H1 (cell line): ENCODE results near the gene SBF2. TPM values are rescaled to one million over a fixed set of nuclear protein-coding genes. Genes with fewer than 3 reads are reported as not detected.

Experiments used
- CTCF ChIA-PET: fragments of 300-600 bp; sonication (Branson Sonifier 250); formaldehyde crosslinking; loops from one replicate; lab custom pipeline; 2021; ENCODE audit not compliant: partially characterized antibody; lab: Charles Lee
- POLR2A ChIA-PET: fragments of 300-600 bp; sonication (Branson Sonifier 250); formaldehyde crosslinking; loops from one replicate; lab custom pipeline; 2021; ENCODE audit warnings: inconsistent platforms; ENCODE audit not compliant: partially characterized antibody; lab: Charles Lee
- DNase-seq, 2 experiments: peaks; one replicate each; pipeline versions ENCODE4 v3.0.0 to v3.0.0-alpha.2; 2010 to 2022; ENCODE audit warnings: low spot score in 2 of 2, low read depth in 1 of 2, mixed read lengths in 1 of 2
- FAIRE-seq: peaks from 2 replicates; lab custom pipeline; 2011; peaks lifted over from hg19 to GRCh38; lab: Jason Lieb, UNC
- H2AFZ ChIP-seq: 2 replicates; pipeline ENCODE4 v1.8.1; 2012; ENCODE audit warnings: low read length, inconsistent platforms
- H2AK5ac ChIP-seq: 2 replicates; pipeline ENCODE4 v1.6.1; 2013; ENCODE audit warnings: low read depth, low read length
- H2BK120ac ChIP-seq: replicated peaks from 2 replicates; pipeline ENCODE3; 2013; ENCODE audit warnings: low read depth, low read length, inconsistent platforms
- H2BK12ac ChIP-seq: 2 replicates; pipeline ENCODE4 v1.6.1; 2013; ENCODE audit warnings: low read depth, low read length
- H2BK15ac ChIP-seq: 2 replicates; pipeline ENCODE4 v1.6.1; 2013; ENCODE audit warnings: low read length
- H2BK20ac ChIP-seq: 2 replicates; pipeline ENCODE4 v1.6.1; 2013; ENCODE audit warnings: low read length
- H2BK5ac ChIP-seq: 2 replicates; pipeline ENCODE4 v1.6.1; 2013; ENCODE audit warnings: low read depth, low read length
- H3K14ac ChIP-seq: 2 replicates; pipeline ENCODE4 v1.6.1; 2013; ENCODE audit warnings: inconsistent platforms; ENCODE audit not compliant: insufficient read length
- H3K18ac ChIP-seq: 2 replicates; pipeline ENCODE4 v1.6.1; 2013; ENCODE audit warnings: low read length; ENCODE audit errors: extremely low read depth
- H3K23ac ChIP-seq: 2 replicates; pipeline ENCODE4 v1.6.1; 2013; ENCODE audit warnings: inconsistent platforms; ENCODE audit not compliant: insufficient read length
- H3K23me2 ChIP-seq: 2 replicates; pipeline ENCODE4 v1.6.1; 2013; ENCODE audit warnings: low read depth, low read length
- H3K27ac ChIP-seq: 2 replicates; pipeline ENCODE4 v1.6.1; 2011; ENCODE audit warnings: low read depth, low read length, inconsistent platforms
- H3K27me3 ChIP-seq, 4 experiments: replicated peaks in 1 of 4; 1 replicate in 1 of 4; 2 replicates in 3 of 4; pipeline versions ENCODE4 v1.6.1 to v1.8.1; 2011 to 2013; ENCODE audit warnings: low read length in 3 of 4, mild to moderate bottlenecking in 3 of 4, inconsistent platforms in 2 of 4, mixed read lengths in 2 of 4, moderate library complexity in 1 of 4; ENCODE audit not compliant: control insufficient read depth in 3 of 4, insufficient read depth in 3 of 4; ENCODE audit errors: extremely low read depth in 1 of 4
- H3K36me3 ChIP-seq, 4 experiments: 2 replicates each; pipeline versions ENCODE4 v1.6.1 to v1.8.1; 2011 to 2013; ENCODE audit warnings: mild to moderate bottlenecking in 4 of 4, low read length in 3 of 4, moderate library complexity in 2 of 4, control low read depth in 1 of 4, inconsistent platforms in 1 of 4; ENCODE audit not compliant: insufficient read depth in 4 of 4, control insufficient read depth in 2 of 4
- H3K4ac ChIP-seq: replicated peaks from 2 replicates; pipeline ENCODE3; 2013; ENCODE audit warnings: low read length, low read depth, mixed read lengths, inconsistent platforms; ENCODE audit not compliant: insufficient read length
- H3K4me1 ChIP-seq, 4 experiments: replicated peaks in 1 of 4; 1 replicate in 1 of 4; 2 replicates in 3 of 4; pipeline versions ENCODE4 v1.6.1 to v1.8.1; 2011 to 2013; ENCODE audit warnings: low read length in 3 of 4, inconsistent platforms in 2 of 4, mixed read lengths in 1 of 4; ENCODE audit not compliant: insufficient read depth in 4 of 4, control insufficient read depth in 3 of 4
- H3K4me2 ChIP-seq, 2 experiments: 2 replicates each; pipeline versions ENCODE4 v1.6.1 to v1.8.1; 2011 to 2013; ENCODE audit warnings: low read depth in 2 of 2, low read length in 2 of 2, control low read depth in 1 of 2, inconsistent platforms in 1 of 2, mild to moderate bottlenecking in 1 of 2; ENCODE audit not compliant: insufficient read depth in 1 of 2
- H3K4me3 ChIP-seq, 4 experiments: fragments of 200-600, 300-600 bp in 1 of 4; sonication (generic), shearing (Covaris generic), sonication (Bioruptor Twin) in 1 of 4; 2 replicates each; pipeline versions ENCODE4 v1.5.1 to v1.8.1; 2011 to 2016; ENCODE audit warnings: low read length in 4 of 4, low read depth in 3 of 4, control low read depth in 2 of 4, inconsistent platforms in 2 of 4, mild to moderate bottlenecking in 2 of 4, mixed read lengths in 1 of 4, moderate library complexity in 1 of 4; ENCODE audit not compliant: insufficient read depth in 2 of 4; ENCODE audit errors: extremely low read depth in 1 of 4
- H3K56ac ChIP-seq: replicated peaks from 2 replicates; pipeline ENCODE3; 2013; ENCODE audit warnings: low read depth, mild to moderate bottlenecking, mixed read lengths, low read length, inconsistent platforms; ENCODE audit not compliant: insufficient read length
- H3K79me1 ChIP-seq: 2 replicates; pipeline ENCODE4 v1.6.1; 2013; ENCODE audit warnings: low read depth, low read length, control low read depth
- H3K79me2 ChIP-seq, 2 experiments: 2 replicates each; pipeline versions ENCODE4 v1.6.1 to v1.8.1; 2012 to 2013; ENCODE audit warnings: low read length in 2 of 2, mild to moderate bottlenecking in 2 of 2, inconsistent platforms in 1 of 2; ENCODE audit not compliant: insufficient read depth in 2 of 2, control insufficient read depth in 1 of 2
- H3K9ac ChIP-seq, 4 experiments: replicated peaks in 1 of 4; 1 replicate in 1 of 4; 2 replicates in 3 of 4; pipeline versions ENCODE4 v1.6.1 to v1.8.1; 2011 to 2013; ENCODE audit warnings: low read depth in 3 of 4, low read length in 3 of 4, control low read depth in 2 of 4, mild to moderate bottlenecking in 2 of 4, moderate library complexity in 2 of 4, inconsistent platforms in 1 of 4; ENCODE audit errors: extremely low read depth in 1 of 4
- H3K9me3 ChIP-seq, 2 experiments: 2 replicates each; pipeline versions ENCODE4 v1.6.1 to v1.8.1; 2012 to 2013; ENCODE audit warnings: mild to moderate bottlenecking in 2 of 2, moderate library complexity in 2 of 2, control low read depth in 1 of 2, inconsistent platforms in 1 of 2, low read depth in 1 of 2, low read length in 1 of 2, mixed read lengths in 1 of 2; ENCODE audit not compliant: insufficient read depth in 2 of 2
- H4K20me1 ChIP-seq, 2 experiments: replicated peaks in 1 of 2; 2 replicates each; pipeline versions ENCODE3 to v1.8.1; 2011 to 2013; ENCODE audit warnings: inconsistent platforms in 2 of 2, low read length in 2 of 2, mild to moderate bottlenecking in 1 of 2; ENCODE audit not compliant: insufficient read depth in 2 of 2, control insufficient read depth in 1 of 2
- H4K5ac ChIP-seq: 2 replicates; pipeline ENCODE4 v1.6.1; 2013; ENCODE audit warnings: low read length, low read depth, mixed read lengths, inconsistent platforms; ENCODE audit not compliant: insufficient read length
- H4K8ac ChIP-seq: 2 replicates; pipeline ENCODE4 v1.8.0; 2013; ENCODE audit warnings: mild to moderate bottlenecking, moderate library complexity, low read length, inconsistent platforms; ENCODE audit not compliant: insufficient read depth; ENCODE audit errors: extremely low read depth
- H4K91ac ChIP-seq: replicated peaks from 2 replicates; pipeline ENCODE3; 2013; ENCODE audit warnings: low read length, mixed read lengths, inconsistent platforms; ENCODE audit not compliant: insufficient read length
- CREB1 ChIP-seq: IDR thresholded peaks from 2 replicates; pipeline ENCODE4 v1.6.1; 2012; ENCODE audit warnings: inconsistent platforms
- E2F6 ChIP-seq: IDR thresholded peaks from 2 replicates; pipeline ENCODE4 v1.6.1; 2012; ENCODE audit warnings: inconsistent platforms
- EZH2 ChIP-seq: fragments of 200-600 bp; sonication (generic); IDR thresholded peaks from 2 replicates; pipeline ENCODE4 v1.7.1; 2012; ENCODE audit warnings: low read depth, mild to moderate bottlenecking, moderate library complexity, low read length, inconsistent platforms; ENCODE audit not compliant: severe bottlenecking
- GTF2F1 ChIP-seq: IDR thresholded peaks from 2 replicates; pipeline ENCODE4 v1.6.1; 2012; ENCODE audit warnings: low read depth, low read length, improper control_type of control experiment, borderline replicate concordance
- JUN ChIP-seq: IDR thresholded peaks from 2 replicates; pipeline ENCODE4 v1.6.1; 2011; ENCODE audit warnings: low read depth, mild to moderate bottlenecking, improper control_type of control experiment, low read length
- KDM5A ChIP-seq: fragments of 200-600 bp; IDR thresholded peaks from 2 replicates; pipeline ENCODE4 v1.7.1; 2012; ENCODE audit warnings: mild to moderate bottlenecking, low read length, inconsistent platforms, mixed read lengths
- PHF8 ChIP-seq: fragments of 200-600 bp; sonication (generic); conservative IDR thresholded peaks from 2 replicates; pipeline ENCODE4 v1.7.1; 2012; ENCODE audit warnings: low read depth, mild to moderate bottlenecking, inconsistent platforms, low read length, moderate library complexity
- RNF2 ChIP-seq: fragments of 200-900, 300-1000 bp; sonication (generic); IDR thresholded peaks from 2 replicates; pipeline ENCODE4 v1.7.1; 2016; ENCODE audit warnings: borderline replicate concordance, low read depth, mild to moderate bottlenecking, antibody characterized with exemption, low read length; ENCODE audit not compliant: poor library complexity, severe bottlenecking; ENCODE audit errors: missing control alignments
- SAP30 ChIP-seq: fragments of 300-600 bp; sonication (generic); IDR thresholded peaks from 2 replicates; pipeline ENCODE4 v1.7.1; 2012; ENCODE audit warnings: low read length, moderate library complexity, mild to moderate bottlenecking, inconsistent platforms; ENCODE audit not compliant: insufficient read depth, insufficient replicate concordance
- SRF ChIP-seq: IDR thresholded peaks from 2 replicates; pipeline ENCODE4 v1.6.1; 2011; ENCODE audit warnings: mild to moderate bottlenecking, low read depth, low read length, moderate library complexity
- TCF12 ChIP-seq: IDR thresholded peaks from 2 replicates; pipeline ENCODE4 v1.6.1; 2011; ENCODE audit warnings: low read depth, mild to moderate bottlenecking, low read length
- ZNF274 ChIP-seq: IDR thresholded peaks from 2 replicates; pipeline ENCODE4 v1.7.0; 2012; ENCODE audit warnings: low read length, borderline replicate concordance; ENCODE audit errors: extremely low read depth
- WGBS, 2 experiments: shearing (Covaris generic) in 1 of 2; methylation state at CpG; one replicate each; pipeline versions ENCODE4 v1.1.6 to v1.1.7; 2013 to 2015; ENCODE audit warnings: low lambda C conversion rate in 2 of 2, mixed read lengths in 2 of 2, inconsistent platforms in 1 of 2, low coverage in 1 of 2, missing lambda C conversion rate in 1 of 2; ENCODE audit not compliant: insufficient replicate concordance in 2 of 2, insufficient coverage in 1 of 2, insufficient read length in 1 of 2; ENCODE audit errors: extremely low coverage in 1 of 2, missing lambda C conversion rate in 1 of 2; 5-methylcytosine and 5-hydroxymethylcytosine counted together
- polyA plus RNA-seq, 7 experiments: library from polyadenylated mRNA; depleted of rRNA in 3 of 7; stranded (reverse) in 5 of 7; unstranded in 2 of 7; fragments of >200 nt in 5 of 7; fragments of 200-250 nt in 2 of 7; gene quantifications; 1 replicate in 5 of 7; 2 replicates in 1 of 7; 4 replicates in 1 of 7; pipeline versions ENCODE4 v1.2.1 to v1.2.3, GENCODE V29; 2011 to 2013; ENCODE audit warnings: missing spikeins in 2 of 7, mixed read lengths in 2 of 7
- total RNA-seq: library from RNA; stranded (reverse); fragmentation: NEBNext Ultra II Directional; extraction: Animal tissue kit (Norgen Biotek cat#: 25700); gene quantifications from 2 replicates; pipeline ENCODE4 v1.2.1, GENCODE V29; 2021
- TF ChIP-seq, protein P1 (sequence below): IDR thresholded peaks from 2 replicates; pipeline ENCODE4 v1.6.1; 2011; ENCODE audit warnings: low read depth, mild to moderate bottlenecking, low read length; ENCODE audit not compliant: insufficient read depth

The SBF2 gene
- total and polyA plus RNA-seq, 2 of the 8 experiments (the other 6 are each of a cell fraction or from before 2014, with no cell fraction given), result 36.7 to 50.5 TPM

- no peak for FAIRE-seq
- H2BK15ac ChIP-seq, result no peak overlapping the region
- no peak for DNase-seq
- H4K91ac ChIP-seq, result no peak overlapping the region
- H3K4me2 ChIP-seq, result no peak overlapping the region
- no peaks in the 10 kb centered on the region for H3K27me3 ChIP-seq
- CTCF ChIA-PET, result interaction anchor here (0.6 to 0.7 kb wide), 4 partner anchors 14 to 268 kb away, joined by 3 to 5 read pairs (median 3); no protein-coding TSS in a partner anchor
- peaks cover 2 to 10% (median 6%) of the 10 kb centered on the region in 4 experiments; a peak in 6 of 7 replicates for H3K4me1 ChIP-seq
- H3K9me3 ChIP-seq, result no peaks in the 10 kb centered on the region
- no peaks in the 10 kb centered on the region for H4K20me1 ChIP-seq
- H3K23me2 ChIP-seq, result no peaks in the 10 kb centered on the region
- no peak overlapping the region for H2BK5ac ChIP-seq
- POLR2A ChIA-PET, result no interaction called here
- no peak overlapping the region for H3K14ac ChIP-seq
- no peak overlapping the region for H2AFZ ChIP-seq
- H3K4ac ChIP-seq, result no peak overlapping the region
- H3K56ac ChIP-seq, result no peak overlapping the region
- no peaks in the 10 kb centered on the region for H3K36me3 ChIP-seq
- no peaks in the 10 kb centered on the region for H3K79me1 ChIP-seq
- no peak overlapping the region for H3K27ac ChIP-seq
- no peaks in the 10 kb centered on the region for H3K79me2 ChIP-seq
- no peak overlapping the region for H3K9ac ChIP-seq
- H2AK5ac ChIP-seq, result no peak overlapping the region
- H4K8ac ChIP-seq, result no peak overlapping the region
- H3K18ac ChIP-seq, result no peak overlapping the region
- H3K4me3 ChIP-seq, result no peak overlapping the region
- H3K23ac ChIP-seq, result no peak overlapping the region
- no peak overlapping the region for H4K5ac ChIP-seq
- no peak overlapping the region for H2BK120ac ChIP-seq
- H2BK20ac ChIP-seq, result no peak overlapping the region; the same call in 1 of the 2 replicates
- WGBS, 2 experiments, result 88% methylated on average over 2 of the region's 2 CpGs; no CpG with 5 or more reads in 1 of the 2 experiments
- no peak overlapping the region for H2BK12ac ChIP-seq
- no peak for TF ChIP-seq ZNF274
- TF ChIP-seq EZH2, result no peak
- no peak for TF ChIP-seq PHF8
- TF ChIP-seq JUN, result no peak
- TF ChIP-seq TCF12, result no peak
- TF ChIP-seq KDM5A, result no peak
- TF ChIP-seq, protein P1, sequence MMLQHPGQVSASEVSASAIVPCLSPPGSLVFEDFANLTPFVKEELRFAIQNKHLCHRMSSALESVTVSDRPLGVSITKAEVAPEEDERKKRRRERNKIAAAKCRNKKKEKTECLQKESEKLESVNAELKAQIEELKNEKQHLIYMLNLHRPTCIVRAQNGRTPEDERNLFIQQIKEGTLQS, result no peak
- no peak for TF ChIP-seq SRF
- TF ChIP-seq E2F6, result no peak
- no peak for TF ChIP-seq RNF2
- no peak for TF ChIP-seq CREB1
- TF ChIP-seq SAP30, result no peak
- TF ChIP-seq GTF2F1, result no peak
Observed at GRCh38 chr11:9773524-9773923, 520.5 kb downstream of the SBF2 start.
